Occipital lobe (tissue), 2 donors: ENCODE measurements around the gene CA12. TPM values are rescaled to one million over a fixed set of nuclear protein-coding genes. Genes with fewer than 3 reads are reported as not detected.
A peak's percentile ranks its signal among the peaks of the same experiment; 100 is the strongest.

Experiments
- DNase-seq: peaks from one replicate; lab custom pipeline; 2025; lab: John Stamatoyannopoulos, UW
- total RNA-seq: library from RNA; depleted of rRNA; stranded (reverse); fragments of >200 nt; gene quantifications from one replicate; pipeline ENCODE4 v1.2.3, GENCODE V29; 2014

The CA12 gene
- total RNA-seq, 1 donor from 2014 or later: 8.7 TPM

DNA sequence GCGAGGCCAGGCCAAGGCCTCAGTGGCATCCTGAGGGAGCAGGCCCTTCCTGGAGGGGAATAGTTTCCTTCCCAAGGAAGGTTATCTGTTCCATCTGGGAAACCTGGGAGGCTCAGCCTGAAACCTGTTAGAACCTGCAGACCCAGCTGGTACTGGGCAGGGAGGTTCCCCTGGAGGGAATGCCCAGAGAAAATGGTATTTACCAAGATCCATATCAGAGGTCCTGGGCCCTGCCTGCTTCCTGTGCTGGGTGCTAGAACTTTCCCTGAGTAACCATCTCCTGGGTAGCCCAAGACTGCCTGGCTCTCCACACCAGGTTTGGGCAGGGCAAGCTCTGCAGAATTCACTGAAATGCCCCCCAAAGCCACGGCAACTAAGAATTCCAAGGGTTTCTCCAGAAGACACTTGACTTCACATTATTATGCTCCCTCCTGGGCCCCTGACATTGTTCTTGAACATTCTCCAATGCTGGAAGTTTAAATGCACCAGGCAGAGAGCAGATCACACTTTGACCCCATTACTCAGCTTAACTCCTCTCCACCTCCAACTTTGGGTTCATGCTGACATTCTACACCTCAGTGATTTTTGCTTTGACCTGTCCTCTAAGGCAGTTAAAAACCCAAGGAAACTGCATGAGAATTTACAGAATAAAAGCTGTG lies 2.0 kb downstream of the CA12 start:
- no peak for DNase-seq

DNA sequence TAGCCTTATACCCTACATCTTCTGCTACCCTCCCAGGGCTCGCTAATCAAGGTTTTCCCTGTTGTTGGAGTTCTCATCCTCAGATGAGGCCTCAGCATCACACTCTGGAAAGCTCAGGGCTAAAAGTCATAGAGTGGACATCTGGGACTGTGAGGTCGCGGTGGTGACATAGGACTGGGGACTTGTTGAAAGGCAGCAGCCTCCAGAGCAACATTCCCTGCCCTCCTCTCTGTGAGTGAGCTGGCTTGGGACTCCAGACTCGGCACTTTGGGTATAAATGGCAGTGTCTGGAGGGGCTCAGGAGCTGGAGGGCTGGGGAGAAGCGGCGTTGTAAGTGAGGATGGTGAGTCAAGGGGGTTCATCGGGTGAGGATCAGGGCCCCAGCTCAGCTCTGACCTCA lies 2.7 kb downstream of the CA12 start:
- DNase-seq: no peak

- peak; percentile 35 for DNase-seq
Measured at GRCh38 chr15:63374686-63375520, 6.7 kb downstream of the CA12 start.

DNA sequence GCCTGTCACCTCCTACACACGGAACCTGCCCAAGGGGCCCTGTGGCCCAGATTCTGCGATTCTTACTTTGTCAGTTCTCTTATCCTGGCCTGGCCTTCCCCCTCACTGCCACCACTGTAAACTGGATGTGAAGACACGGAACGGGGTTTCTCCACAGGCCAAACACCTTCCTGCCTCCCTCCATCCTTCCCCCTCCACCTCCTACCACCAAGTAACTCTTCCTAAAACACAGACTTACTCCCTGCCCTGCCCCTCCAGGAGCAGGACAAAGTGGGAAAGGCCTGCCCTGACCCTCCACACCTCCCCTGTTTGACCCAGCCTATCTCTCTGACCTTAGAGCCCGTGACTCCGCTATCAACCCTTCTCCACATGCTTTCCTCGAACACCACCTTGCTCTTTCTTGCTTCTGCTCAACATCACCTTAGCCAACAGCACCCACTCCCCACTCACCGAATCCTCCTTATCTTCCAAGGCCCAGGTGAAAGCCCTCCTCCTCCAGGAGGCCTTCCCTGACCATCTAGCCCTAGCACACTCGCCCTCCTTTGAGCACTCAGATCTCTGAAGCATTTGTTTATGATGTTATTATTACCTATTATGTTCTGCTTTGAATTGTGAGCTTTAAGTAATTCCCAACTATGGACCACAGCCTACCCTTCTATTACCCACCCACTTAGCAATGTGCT lies 7.6 kb downstream of the CA12 start:
- DNase-seq: no peak

- no peak for DNase-seq
Measured at GRCh38 chr15:63373330-63373729, 8.3 kb downstream of the CA12 start.

- no peak for DNase-seq
Measured at GRCh38 chr15:63372753-63373152, 8.9 kb downstream of the CA12 start.

DNA sequence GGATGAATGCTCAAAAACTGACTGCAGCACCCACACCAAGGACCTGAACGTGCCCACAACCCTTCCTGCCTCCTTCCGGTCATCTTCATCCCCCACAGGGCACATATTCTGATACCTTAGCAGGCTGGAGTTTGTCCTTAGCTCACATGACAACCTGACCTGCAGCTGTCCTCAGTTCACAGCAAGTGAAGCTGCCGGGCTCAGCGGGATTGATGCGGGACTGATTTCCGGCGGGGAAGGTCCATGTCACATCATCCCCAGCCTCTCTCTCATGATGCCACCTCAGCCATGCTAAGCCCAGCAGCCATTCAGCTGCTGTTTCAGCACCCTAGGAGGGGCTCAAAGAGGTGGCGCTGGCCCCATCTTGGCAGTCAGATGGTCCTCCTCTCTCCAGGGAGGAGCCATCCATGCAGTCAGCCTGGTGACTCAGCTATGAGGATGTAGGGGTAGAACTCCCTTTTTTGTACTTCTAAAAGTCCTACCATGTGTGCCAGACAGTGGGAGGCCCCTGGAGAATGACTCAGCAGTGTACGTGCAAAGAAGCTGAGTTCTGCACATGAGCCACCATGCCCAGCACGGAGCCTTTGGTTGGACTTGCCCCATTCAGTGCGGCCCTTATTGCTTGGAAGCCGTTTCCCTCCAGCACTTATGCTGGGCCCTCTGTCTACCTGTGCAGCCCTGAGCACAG lies 9.5 kb downstream of the CA12 start:
- peak; percentile 63 for DNase-seq

DNA sequence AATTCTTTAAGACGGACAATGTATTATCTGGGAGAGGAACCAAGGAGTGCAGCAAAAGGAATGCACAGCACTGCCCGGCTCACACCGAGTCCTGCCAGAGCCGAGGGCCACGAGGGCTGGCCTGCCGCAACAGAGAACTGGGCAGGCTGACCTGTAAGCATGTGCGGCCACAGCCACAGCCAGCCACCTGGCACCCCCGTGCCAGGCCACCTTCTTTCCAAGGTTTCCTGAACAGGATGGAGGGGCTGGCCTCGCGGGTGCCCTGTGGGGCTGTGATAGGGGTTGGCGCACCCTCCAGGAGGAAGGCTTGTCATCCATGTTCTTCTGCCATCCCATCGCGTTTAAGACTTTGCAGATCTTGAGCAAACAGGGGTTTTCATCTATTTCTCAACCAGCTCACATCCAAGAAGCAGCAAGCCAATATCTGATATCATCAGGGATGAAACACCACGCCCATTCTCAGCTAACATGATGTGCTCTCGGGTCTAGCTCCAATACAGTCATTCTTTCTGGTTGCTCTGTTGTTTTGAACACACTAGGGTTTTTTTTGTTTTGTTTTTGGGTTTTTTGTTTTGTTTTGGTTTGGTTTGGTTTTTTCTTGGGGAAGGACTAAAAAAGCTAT lies 10.2 kb downstream of the CA12 start:
- DNase-seq: no peak

DNA sequence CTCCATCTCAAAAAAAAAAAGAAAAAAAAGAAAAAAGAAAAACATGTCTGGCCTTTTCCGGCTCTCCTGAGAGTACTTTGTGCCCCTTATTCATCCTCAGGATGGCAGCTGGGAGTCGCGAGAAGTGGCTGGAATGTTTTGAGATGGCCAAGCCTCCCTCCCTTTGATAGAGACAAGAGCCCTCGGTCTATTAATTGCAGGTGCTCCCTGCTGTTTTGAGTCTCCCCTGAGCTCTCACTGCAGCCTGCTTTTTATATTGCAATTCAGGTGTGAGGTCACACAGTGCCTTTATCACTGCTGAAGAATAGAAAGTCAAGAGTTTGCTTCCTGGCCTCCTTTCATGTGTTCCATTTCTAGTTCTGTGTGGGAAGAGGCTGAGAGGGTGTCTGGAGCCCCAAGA lies 10.9 kb downstream of the CA12 start:
- no peak for DNase-seq

- no peak for DNase-seq
Measured at GRCh38 chr15:63369781-63370180, 11.9 kb downstream of the CA12 start.

GRCh38 chr15:63369296-63369695 lies 12.3 kb downstream of the CA12 start:
- DNase-seq: no peak

DNA sequence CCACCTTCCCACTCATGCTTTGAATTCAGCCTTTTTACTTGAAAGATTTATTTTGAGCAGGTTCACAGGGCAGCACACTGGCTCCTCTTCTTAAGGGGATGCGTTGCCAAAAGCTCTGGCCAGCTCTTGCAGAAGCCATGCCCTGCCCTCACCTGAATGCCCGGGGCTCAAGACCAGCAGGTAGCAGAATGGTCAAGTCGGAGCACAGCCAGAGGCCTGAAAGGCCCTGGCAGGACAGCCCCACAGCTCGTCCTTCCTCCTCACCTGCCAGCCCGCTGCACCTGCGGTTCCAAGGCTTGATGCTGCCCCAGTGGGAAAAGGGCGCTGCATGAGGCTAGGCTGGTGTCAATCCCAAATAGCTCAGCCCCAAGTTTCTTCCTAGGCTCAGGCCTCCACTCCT lies 13.1 kb downstream of the CA12 start:
- no peak for DNase-seq

DNA sequence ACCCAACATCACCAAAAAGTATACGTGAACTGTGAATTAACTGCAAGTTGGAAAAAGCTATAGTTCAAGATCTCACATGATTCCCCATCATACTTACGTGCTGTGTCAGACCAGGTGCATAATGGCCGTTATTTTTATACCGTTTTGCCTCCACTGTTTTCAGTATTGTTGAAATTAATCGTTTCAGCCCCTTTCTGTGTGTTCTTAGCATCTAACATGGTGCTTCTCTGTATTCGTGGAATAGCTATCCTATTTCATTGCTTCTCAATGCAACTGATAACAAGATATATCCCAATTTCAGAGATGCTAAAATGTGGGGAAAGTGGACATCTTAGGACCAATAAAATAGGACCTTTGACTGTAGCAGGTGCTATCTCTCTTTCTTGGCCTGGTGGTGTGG lies 13.7 kb downstream of the CA12 start:
- no peak for DNase-seq

GRCh38 chr15:63367390-63367789 lies 14.3 kb downstream of the CA12 start:
- DNase-seq: no peak

GRCh38 chr15:63366451-63366850 lies 15.2 kb downstream of the CA12 start:
- DNase-seq: no peak

- DNase-seq: no peak
Measured at GRCh38 chr15:63365273-63365680, 16.4 kb downstream of the CA12 start.

DNA sequence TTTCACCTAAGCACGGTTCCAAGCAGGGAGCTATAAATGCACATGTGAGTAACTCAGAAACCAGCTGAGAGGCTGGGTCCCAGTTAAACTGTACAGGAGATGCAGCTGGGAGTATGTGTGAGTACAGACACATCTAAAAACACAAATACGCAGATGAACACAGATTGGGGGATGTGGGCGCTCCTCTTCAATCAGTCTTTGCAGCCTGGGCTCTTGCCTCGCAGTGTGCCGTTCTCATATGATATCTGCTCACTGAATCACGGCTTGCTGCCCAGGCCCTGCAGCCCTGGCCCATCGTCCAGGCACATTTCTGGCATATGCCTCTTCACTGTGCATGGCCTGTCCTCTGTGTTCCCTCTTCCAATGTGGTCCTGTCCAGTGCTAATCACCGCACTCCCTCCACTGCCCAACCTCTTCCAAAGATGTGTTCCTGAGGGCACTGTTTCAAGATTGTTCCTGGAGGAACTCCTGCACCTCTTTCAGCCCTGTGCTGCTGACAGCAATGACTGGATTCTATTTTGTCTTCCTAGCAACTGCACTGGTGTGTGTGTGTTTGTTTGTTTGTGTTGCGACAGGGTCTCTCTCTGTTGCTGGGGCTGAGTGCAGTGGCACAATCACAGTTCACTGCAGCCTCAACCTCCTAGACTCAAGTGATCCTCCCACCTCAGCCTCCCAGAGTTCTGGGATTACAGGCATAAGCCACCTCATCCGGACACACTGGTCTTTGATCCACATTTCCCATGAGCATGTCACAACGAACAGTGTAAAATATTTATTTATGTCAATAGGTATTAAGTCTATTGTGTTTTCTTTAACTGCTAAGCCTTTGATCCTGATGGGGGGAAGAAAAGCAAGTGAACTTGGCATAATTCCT lies 17.0 kb downstream of the CA12 start:
- no peak for DNase-seq

GRCh38 chr15:63363292-63363691 lies 18.4 kb downstream of the CA12 start:
- DNase-seq: no peak

- DNase-seq: no peak
Measured at GRCh38 chr15:63362885-63363284, 18.8 kb downstream of the CA12 start.

DNA sequence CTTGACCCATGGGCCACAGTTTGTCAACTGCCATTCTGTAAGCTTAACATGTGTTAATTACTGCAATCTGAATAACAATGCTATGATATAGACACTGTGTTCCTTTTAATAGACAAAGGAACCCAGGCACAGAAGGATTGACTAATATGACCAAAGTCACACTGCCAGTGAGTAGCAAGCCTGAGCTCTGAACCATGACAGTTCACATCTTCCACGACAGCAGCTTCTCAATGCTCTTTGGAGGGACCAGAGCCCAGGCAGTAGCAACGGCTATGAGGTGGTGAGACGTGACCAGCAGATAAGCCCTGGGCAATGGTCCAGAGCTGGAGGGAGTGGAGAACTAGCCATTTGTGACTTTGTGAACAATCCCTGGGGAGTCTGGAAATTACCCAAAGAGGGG lies 19.4 kb downstream of the CA12 start:
- DNase-seq: no peak
